ENCODE data around the gene ADIPOR1.
A peak's percentile ranks its signal among the peaks of the same experiment; 100 is the strongest.
"Not testable (repeated sequence)": the region's sequence is repeated elsewhere in the genome, so short reads cannot be mapped to it uniquely, and the experiment has no call there.

ADIPOR1 gene

GRCh38 chr1:202951437-202951836 lies 6.7 kb downstream of the ADIPOR1 start:
- DNase-seq (ENCODE audit: low read depth) = peak; percentile 23
- TF ChIP-seq CTCF (conservative IDR thresholded peaks at IDR 0.05; ENCODE audit: low read length) = no peak
- no peak overlapping the region for H3K4me3 ChIP-seq (ENCODE audit: low read length)

- TF ChIP-seq CTCF (conservative IDR thresholded peaks at IDR 0.05; ENCODE audit: low read length) = no peak
- no peak overlapping the region for H3K4me3 ChIP-seq (ENCODE audit: low read length)
- DNase-seq (ENCODE audit: low read depth) = no peak
These were observed 12.6 kb downstream of the ADIPOR1 start for GRCh38 chr1:202945483-202945882.

DNA sequence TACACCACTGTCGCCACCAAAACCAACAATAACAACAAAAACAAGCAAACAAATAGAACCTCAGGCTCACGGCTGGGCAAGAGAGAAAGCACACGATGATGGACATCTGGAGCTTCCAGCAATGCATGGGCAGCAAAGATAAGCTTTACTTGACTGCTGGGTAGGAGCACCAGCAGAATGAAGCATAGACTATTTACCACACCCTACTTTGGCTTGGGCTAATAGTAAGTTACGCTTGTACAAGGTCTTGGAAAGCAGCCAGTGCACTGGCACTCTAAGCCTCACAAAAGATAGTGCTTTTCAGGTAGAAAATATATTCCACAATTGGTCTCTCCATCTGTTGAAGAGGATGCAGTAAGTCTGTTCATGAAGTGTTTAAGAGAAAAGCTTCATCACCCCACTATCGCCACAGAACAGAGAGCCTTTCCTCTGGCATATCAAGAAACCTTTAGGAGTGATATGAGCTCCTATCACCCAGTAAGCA lies 13.6 kb downstream of the ADIPOR1 start:
- DNase-seq (ENCODE audit: low read depth) = no peak
- TF ChIP-seq CTCF (conservative IDR thresholded peaks at IDR 0.05; ENCODE audit: low read length) = no peak
- no peak overlapping the region for H3K4me3 ChIP-seq (ENCODE audit: low read length)

- DNase-seq (ENCODE audit: low read depth) = no peak
- H3K4me3 ChIP-seq (ENCODE audit: low read length) = no peak overlapping the region
- no peak for TF ChIP-seq CTCF (conservative IDR thresholded peaks at IDR 0.05; ENCODE audit: low read length)
These were observed 15.7 kb downstream of the ADIPOR1 start for GRCh38 chr1:202942426-202942825.

GRCh38 chr1:202941372-202941771 lies 16.7 kb downstream of the ADIPOR1 start:
- TF ChIP-seq CTCF (conservative IDR thresholded peaks at IDR 0.05; ENCODE audit: low read length) = no peak
- no peak for DNase-seq (ENCODE audit: low read depth)
- no peak overlapping the region for H3K4me3 ChIP-seq (ENCODE audit: low read length)

GRCh38 chr1:202940561-202940960 lies 17.6 kb downstream of the ADIPOR1 start:
- no peak for DNase-seq (ENCODE audit: low read depth)
- no peak overlapping the region for H3K4me3 ChIP-seq (ENCODE audit: low read length)
- TF ChIP-seq CTCF (conservative IDR thresholded peaks at IDR 0.05; ENCODE audit: low read length) = no peak

GRCh38 chr1:202938287-202938925 lies 19.7 kb downstream of the ADIPOR1 start:
- TF ChIP-seq CTCF (conservative IDR thresholded peaks at IDR 0.05; ENCODE audit: low read length) = no peak
- DNase-seq (ENCODE audit: low read depth) = no peak

DNA sequence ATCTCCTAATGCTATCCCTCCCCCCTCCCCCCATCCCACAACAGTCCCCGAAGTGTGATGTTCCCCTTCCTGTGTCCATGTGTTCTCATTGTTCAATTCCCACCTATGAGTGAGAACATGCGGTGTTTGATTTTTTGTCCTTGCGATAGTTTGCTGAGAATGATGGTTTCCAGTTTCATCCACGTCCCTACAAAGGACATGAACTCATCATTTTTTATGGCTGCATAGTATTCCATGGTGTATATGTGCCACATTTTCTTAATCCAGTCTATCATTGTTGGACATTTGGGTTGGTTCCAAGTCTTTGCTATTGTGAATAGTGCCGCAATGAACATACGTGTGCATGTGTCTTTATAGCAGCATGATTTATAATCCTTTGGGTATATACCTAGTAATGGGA lies 21.7 kb downstream of the ADIPOR1 start:
- H3K4me3 ChIP-seq (ENCODE audit: low read length); DNase-seq (ENCODE audit: low read depth): not testable (repeated sequence)

More at GRCh38 chr1:202938287-202938925, 19.7 kb downstream of the ADIPOR1 start:
- H3K4me3 ChIP-seq (ENCODE audit: low read length) = no peak overlapping the region

Data from AG10803 (cell line).